ENCODE measurements around the gene XRCC5. TPM values are rescaled to one million over a fixed set of nuclear protein-coding genes. Genes with fewer than 3 reads are reported as not detected.
"Not testable (repeated sequence)": the region's sequence is repeated elsewhere in the genome, so short reads cannot be mapped to it uniquely, and the experiment has no call there.

XRCC5 gene
- total RNA-seq, 6 experiments from 2014 or later = 92.0 to 131 (median 106) TPM

GRCh38 chr2:216205486-216205885 is 96.3 kb downstream of the XRCC5 start:
- WGBS (ENCODE audit: insufficient coverage, low coverage, low lambda C conversion rate, missing lambda C conversion rate) = 78% methylated on average over 1 of the region's 1 CpG
- TF ChIP-seq POLR2A (IDR thresholded peaks at IDR 0.05) = no peak
- TF ChIP-seq, protein P1, sequence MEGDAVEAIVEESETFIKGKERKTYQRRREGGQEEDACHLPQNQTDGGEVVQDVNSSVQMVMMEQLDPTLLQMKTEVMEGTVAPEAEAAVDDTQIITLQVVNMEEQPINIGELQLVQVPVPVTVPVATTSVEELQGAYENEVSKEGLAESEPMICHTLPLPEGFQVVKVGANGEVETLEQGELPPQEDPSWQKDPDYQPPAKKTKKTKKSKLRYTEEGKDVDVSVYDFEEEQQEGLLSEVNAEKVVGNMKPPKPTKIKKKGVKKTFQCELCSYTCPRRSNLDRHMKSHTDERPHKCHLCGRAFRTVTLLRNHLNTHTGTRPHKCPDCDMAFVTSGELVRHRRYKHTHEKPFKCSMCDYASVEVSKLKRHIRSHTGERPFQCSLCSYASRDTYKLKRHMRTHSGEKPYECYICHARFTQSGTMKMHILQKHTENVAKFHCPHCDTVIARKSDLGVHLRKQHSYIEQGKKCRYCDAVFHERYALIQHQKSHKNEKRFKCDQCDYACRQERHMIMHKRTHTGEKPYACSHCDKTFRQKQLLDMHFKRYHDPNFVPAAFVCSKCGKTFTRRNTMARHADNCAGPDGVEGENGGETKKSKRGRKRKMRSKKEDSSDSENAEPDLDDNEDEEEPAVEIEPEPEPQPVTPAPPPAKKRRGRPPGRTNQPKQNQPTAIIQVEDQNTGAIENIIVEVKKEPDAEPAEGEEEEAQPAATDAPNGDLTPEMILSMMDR (IDR thresholded peaks at IDR 0.05) = no peak
- ATAC-seq = peak in 3 of 4 donors; percentile 25 to 40 (median 37)
- H3K27me3 ChIP-seq = no peaks in the 10 kb centered on the region
- H3K9me3 ChIP-seq = no peaks in the 10 kb centered on the region
- no peak overlapping the region for H3K27ac ChIP-seq
- H3K36me3 ChIP-seq = peaks cover 0 to 68% (median 41%) of the 10 kb centered on the region in 4 donors
- intact Hi-C loops (cut with DNase I) = no loop called here
- H3K4me3 ChIP-seq = no peak overlapping the region
- H3K4me1 ChIP-seq = no peaks in the 10 kb centered on the region
- no peak for DNase-seq

GRCh38 chr2:216206041-216206703 is 97.0 kb downstream of the XRCC5 start:
- DNase-seq (no peak), ATAC-seq (no peak)
- Histone ChIP-seq H3K27ac (no peak overlapping the region), H3K4me1 (no peaks in the 10 kb centered on the region), H3K9me3 (no peaks in the 10 kb centered on the region), H3K27me3 (no peaks in the 10 kb centered on the region), H3K36me3 (peaks cover 0 to 62% (median 39%) of the 10 kb centered on the region in 4 donors), H3K4me3 (no peak overlapping the region)
- intact Hi-C loops (cut with DNase I) = no loop called here
- WGBS (ENCODE audit: insufficient coverage, low coverage, low lambda C conversion rate, missing lambda C conversion rate) = 89% methylated on average over 2 of the region's 2 CpGs
- TF ChIP-seq, protein P1 (IDR thresholded peaks at IDR 0.05) = no peak
- TF ChIP-seq POLR2A (IDR thresholded peaks at IDR 0.05) = no peak

DNA sequence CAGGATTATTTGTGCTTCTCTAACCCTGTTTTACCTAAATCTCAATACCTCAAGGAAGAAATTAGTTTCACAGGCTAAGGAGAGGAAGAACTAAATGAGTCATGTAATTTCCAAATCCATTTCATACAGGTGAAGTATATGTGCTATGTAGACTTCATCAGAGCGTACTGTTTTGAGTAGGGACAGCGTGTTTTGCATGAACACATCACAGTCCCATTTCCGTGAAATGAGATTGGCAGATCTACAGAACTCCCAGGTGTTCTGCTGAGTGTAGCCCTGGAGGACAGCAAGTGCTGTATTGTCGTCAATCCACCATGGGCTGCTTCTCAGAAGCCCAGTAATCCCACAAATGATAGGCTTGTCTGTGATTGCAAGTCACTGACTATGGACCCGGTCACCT is 97.7 kb downstream of the XRCC5 start:
- DNase-seq (no peak), ATAC-seq (no peak)
- intact Hi-C loops (cut with DNase I) = no loop called here
- H3K36me3 ChIP-seq = peaks cover 0 to 58% (median 35%) of the 10 kb centered on the region in 4 donors
- no peaks in the 10 kb centered on the region for H3K27me3 ChIP-seq
- no peaks in the 10 kb centered on the region for H3K9me3 ChIP-seq
- 91% methylated on average over 4 of the region's 5 CpGs for WGBS (ENCODE audit: insufficient coverage, low coverage, low lambda C conversion rate, missing lambda C conversion rate)
- H3K27ac ChIP-seq = no peak overlapping the region
- no peaks in the 10 kb centered on the region for H3K4me1 ChIP-seq
- H3K4me3 ChIP-seq = no peak overlapping the region
- TF ChIP-seq, protein P1 (IDR thresholded peaks at IDR 0.05) = no peak
- no peak for TF ChIP-seq POLR2A (IDR thresholded peaks at IDR 0.05)

- H3K27ac ChIP-seq; H3K4me3 ChIP-seq; H3K4me1 ChIP-seq; H3K9me3 ChIP-seq; H3K27me3 ChIP-seq; intact Hi-C loops (cut with DNase I); ATAC-seq; DNase-seq: not testable (repeated sequence)
- peaks cover 0 to 41% (median 27%) of the 10 kb centered on the region in 4 donors for H3K36me3 ChIP-seq
- WGBS (ENCODE audit: insufficient coverage, low coverage, low lambda C conversion rate, missing lambda C conversion rate) = 94% methylated on average over 3 of the region's 8 CpGs
Observed at GRCh38 chr2:216208661-216209060, 99.5 kb downstream of the XRCC5 start.

DNA sequence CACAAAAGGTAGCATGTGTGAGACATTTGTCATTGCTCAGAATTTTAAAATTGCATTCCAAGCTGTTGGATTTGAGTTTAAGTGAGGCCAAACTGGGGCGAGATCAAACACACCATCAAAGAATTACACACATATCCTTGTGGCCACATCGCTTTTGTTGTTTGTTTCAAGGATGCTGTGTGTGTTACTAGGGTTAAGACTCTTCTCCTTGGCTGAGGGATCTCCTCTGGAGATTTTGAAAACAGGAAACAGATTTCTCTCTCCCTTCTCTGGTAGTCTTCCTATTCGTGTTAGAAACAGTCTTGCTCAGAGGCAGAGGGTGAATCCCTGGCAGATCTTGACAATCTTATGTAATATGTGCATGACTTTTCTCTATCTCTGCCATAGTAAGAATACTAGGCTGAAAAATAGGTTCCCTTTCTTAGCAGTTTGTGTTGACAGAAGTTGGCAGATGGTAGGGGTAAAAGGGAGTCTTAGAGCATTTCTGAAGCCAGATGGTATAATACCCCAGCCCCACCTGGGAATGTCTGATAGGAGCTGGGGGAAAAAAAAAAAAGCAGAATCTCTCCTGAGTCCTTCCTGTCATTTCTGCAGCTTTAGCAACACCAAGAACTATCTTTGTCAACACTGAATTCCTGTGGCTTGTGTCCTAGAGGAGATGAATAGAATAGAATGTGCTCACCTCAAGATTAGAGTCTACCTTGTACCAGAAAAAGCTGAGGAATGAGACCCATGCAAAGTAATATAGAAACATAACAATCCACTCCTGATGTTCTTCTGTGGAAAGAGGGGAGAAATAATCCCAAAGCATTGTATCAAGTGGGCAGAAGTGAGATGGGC is 101.8 kb downstream of the XRCC5 start:
- Histone ChIP-seq H3K9me3 (no peaks in the 10 kb centered on the region), H3K4me1 (no peaks in the 10 kb centered on the region), H3K36me3 (peaks cover 0 to 18% (median 12%) of the 10 kb centered on the region in 4 donors), H3K27me3 (no peaks in the 10 kb centered on the region), H3K4me3 (no peak overlapping the region), H3K27ac (no peak overlapping the region)
- no peak for DNase-seq
- ATAC-seq = no peak
- intact Hi-C loops (cut with DNase I) = no loop called here
- 62% methylated on average over 3 of the region's 3 CpGs for WGBS (ENCODE audit: insufficient coverage, low coverage, low lambda C conversion rate, missing lambda C conversion rate)
- TF ChIP-seq POLR2A (IDR thresholded peaks at IDR 0.05) = no peak
- TF ChIP-seq, protein P1 (IDR thresholded peaks at IDR 0.05) = no peak
